ENCODE results near the gene HAL. TPM values are rescaled to one million over a fixed set of nuclear protein-coding genes. Genes with fewer than 3 reads are reported as not detected.

HAL gene
- total RNA-seq, 1 donor from 2014 or later, result 2.5 TPM

DNA sequence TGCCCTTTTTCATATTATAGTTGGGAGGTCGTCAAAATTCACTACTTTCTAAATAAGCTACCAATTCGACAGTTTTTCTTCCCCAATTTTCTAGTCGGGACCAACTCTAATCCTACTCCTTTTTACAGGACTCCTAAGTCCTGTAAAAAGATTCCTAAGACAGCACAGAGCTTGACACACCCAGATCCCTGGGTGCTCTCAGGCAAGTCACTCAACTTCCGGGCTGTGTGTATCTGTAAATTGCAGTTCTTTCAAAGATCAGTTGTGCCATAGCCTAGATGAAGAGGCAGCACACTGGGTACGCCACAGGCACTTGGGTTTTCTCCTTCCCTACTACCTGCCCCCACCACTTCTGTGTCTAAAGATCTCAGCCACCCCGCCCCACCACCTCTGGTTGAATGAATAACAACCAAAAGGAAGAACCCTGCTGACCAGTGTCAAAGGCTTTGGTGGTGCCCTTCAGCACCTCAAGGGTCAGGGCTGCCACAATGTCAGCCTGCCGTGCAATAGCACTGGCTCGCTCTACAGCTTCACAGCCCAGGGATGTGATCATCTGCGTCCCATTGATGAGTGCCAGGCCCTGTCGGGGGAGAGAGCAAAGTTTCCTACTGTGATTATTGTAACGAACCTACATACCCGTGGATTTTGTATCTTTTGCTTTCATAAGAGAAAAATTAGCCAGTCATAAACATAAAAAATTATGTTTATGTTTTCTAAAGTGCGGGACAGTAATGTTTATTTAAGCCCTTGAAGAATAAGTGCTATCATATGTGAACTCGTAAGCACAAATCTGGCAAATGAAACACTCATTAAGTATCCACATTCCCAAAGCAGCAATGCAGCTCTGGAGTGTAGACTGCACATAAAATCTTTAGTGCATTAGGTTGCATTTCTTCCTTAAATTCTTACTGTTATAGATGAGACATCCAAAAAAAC, 9.2 kb downstream of the HAL start:
- Mint-ChIP-seq H3K9me3 (no peaks in the 10 kb centered on the region), H3K27ac (no peak overlapping the region), H3K27me3 (no peaks in the 10 kb centered on the region), H3K36me3 (ENCODE audit: low read depth) (no peaks in the 10 kb centered on the region), H3K4me1 (peaks cover 3% of the 10 kb centered on the region), H3K4me3 (no peak overlapping the region)
- TF ChIP-seq, protein P1, sequence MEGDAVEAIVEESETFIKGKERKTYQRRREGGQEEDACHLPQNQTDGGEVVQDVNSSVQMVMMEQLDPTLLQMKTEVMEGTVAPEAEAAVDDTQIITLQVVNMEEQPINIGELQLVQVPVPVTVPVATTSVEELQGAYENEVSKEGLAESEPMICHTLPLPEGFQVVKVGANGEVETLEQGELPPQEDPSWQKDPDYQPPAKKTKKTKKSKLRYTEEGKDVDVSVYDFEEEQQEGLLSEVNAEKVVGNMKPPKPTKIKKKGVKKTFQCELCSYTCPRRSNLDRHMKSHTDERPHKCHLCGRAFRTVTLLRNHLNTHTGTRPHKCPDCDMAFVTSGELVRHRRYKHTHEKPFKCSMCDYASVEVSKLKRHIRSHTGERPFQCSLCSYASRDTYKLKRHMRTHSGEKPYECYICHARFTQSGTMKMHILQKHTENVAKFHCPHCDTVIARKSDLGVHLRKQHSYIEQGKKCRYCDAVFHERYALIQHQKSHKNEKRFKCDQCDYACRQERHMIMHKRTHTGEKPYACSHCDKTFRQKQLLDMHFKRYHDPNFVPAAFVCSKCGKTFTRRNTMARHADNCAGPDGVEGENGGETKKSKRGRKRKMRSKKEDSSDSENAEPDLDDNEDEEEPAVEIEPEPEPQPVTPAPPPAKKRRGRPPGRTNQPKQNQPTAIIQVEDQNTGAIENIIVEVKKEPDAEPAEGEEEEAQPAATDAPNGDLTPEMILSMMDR (IDR thresholded peaks at IDR 0.05), result no peak
- POLR2A ChIA-PET, result no interaction called here
- ATAC-seq (ENCODE audit: low read depth) (no peak), DNase-seq (no peak)
- intact Hi-C loops (cut with micrococcal nuclease), result no loop called here
- CTCF ChIA-PET, result no interaction called here

DNA sequence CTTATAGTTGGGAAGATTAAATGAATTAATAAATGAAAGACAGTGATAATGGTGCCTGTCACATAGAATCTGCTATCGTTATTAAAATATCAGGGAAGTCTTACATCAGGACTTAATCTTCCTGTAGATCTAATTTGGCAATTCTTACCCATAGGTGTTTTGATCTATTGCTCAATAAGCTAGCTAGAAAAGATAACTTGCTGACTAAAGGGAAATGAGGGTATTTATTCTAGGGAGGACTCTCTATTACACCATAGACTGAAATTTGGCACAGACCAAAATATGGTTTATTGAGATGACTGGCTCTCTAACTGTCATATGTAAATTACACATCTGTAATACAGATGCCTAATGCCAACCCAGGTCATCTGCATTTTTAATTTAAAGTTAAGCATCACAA, 11.5 kb downstream of the HAL start:
- ATAC-seq (ENCODE audit: low read depth) (no peak), DNase-seq (no peak)
- no peak overlapping the region for H3K4me3 Mint-ChIP-seq
- no peaks in the 10 kb centered on the region for H3K9me3 Mint-ChIP-seq
- no peaks in the 10 kb centered on the region for H3K27me3 Mint-ChIP-seq
- ChIA-PET POLR2A (no interaction called here), CTCF (no interaction called here)
- intact Hi-C loops (cut with micrococcal nuclease), result no loop called here
- no peaks in the 10 kb centered on the region for H3K36me3 Mint-ChIP-seq (ENCODE audit: low read depth)
- TF ChIP-seq, protein P1 (IDR thresholded peaks at IDR 0.05), result no peak
- no peak overlapping the region for H3K27ac Mint-ChIP-seq
- peaks cover 3% of the 10 kb centered on the region for H3K4me1 Mint-ChIP-seq

DNA sequence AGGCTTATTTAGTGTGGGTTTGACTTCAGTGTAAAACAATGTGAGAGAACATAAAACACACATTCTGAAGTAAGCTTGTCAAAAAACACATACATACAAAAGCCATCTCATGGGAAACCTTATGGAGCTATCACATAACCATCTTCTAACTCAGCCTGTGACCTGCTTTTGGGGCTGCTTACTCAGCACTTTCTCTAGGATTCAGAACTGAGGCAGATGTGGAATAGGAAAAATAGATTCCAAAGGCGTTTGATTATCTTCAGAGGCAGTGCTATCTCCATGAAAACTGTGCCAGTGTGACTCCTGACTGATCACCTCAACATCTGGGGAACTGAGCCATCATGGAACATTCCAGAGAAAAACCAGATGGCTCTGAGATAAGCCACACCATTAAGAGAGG, 13.5 kb downstream of the HAL start:
- CTCF ChIA-PET, result no interaction called here
- no peak for DNase-seq
- POLR2A ChIA-PET, result no interaction called here
- H3K9me3 Mint-ChIP-seq, result no peaks in the 10 kb centered on the region
- no peak overlapping the region for H3K4me3 Mint-ChIP-seq
- TF ChIP-seq, protein P1 (IDR thresholded peaks at IDR 0.05), result no peak
- no peaks in the 10 kb centered on the region for H3K4me1 Mint-ChIP-seq
- no peaks in the 10 kb centered on the region for H3K27me3 Mint-ChIP-seq
- H3K36me3 Mint-ChIP-seq (ENCODE audit: low read depth), result no peaks in the 10 kb centered on the region
- intact Hi-C loops (cut with micrococcal nuclease), result no loop called here
- H3K27ac Mint-ChIP-seq, result no peak overlapping the region
- no peak for ATAC-seq (ENCODE audit: low read depth)

DNA sequence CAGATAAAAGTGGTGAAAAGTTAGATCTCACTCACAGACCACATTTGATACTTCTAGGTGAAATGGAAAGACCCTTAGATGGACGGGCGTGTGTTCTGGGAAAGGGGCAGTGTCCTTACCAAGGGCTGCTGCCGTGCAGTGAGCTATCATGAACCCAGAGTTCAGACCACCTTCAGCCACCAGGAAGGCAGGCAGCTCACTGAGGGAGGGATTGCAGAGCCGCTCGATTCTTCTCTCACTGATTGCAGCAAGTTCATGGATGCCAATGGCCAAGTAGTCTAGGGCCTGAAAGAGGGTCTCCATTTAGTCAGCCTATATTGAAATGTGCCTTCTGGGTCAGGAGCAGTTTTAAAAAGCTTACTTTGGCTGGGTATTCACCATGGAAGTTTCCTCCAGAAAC, 15.7 kb downstream of the HAL start:
- CTCF ChIA-PET, result no interaction called here
- no peaks in the 10 kb centered on the region for H3K4me1 Mint-ChIP-seq
- H3K36me3 Mint-ChIP-seq (ENCODE audit: low read depth), result peaks cover 2% of the 10 kb centered on the region
- POLR2A ChIA-PET, result no interaction called here
- H3K27ac Mint-ChIP-seq, result no peak overlapping the region
- intact Hi-C loops (cut with micrococcal nuclease), result no loop called here
- DNase-seq, result no peak
- no peaks in the 10 kb centered on the region for H3K9me3 Mint-ChIP-seq
- no peaks in the 10 kb centered on the region for H3K27me3 Mint-ChIP-seq
- no peak for ATAC-seq (ENCODE audit: low read depth)
- no peak overlapping the region for H3K4me3 Mint-ChIP-seq
- TF ChIP-seq, protein P1 (IDR thresholded peaks at IDR 0.05), result no peak

DNA sequence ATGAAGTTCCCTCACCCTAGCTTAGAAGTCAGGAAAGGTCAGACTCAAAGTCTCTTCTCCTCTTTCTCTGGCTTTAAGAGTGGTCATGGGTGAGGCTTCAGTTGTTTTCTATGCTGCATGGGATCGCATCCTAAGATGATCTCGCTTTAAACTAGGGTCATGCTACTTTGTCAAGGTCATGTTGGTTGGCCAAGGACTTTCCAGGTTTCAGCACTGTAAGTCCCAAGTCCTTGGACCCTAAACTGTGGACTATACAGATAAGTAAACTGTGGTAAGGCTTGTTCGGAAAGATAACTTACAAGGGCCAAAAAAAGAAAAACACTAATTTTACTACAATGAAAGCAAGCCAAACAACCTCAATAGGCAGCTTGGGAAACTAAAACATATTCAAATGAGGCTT, 17.4 kb downstream of the HAL start:
- CTCF ChIA-PET, result interaction anchor here (1.2 kb wide), 1 partner anchor 60 kb away, joined by 3 read pairs; no protein-coding TSS in a partner anchor
- no peaks in the 10 kb centered on the region for H3K27me3 Mint-ChIP-seq
- intact Hi-C loops (cut with micrococcal nuclease), result no loop called here
- POLR2A ChIA-PET, result no interaction called here
- no peak overlapping the region for H3K4me3 Mint-ChIP-seq
- H3K36me3 Mint-ChIP-seq (ENCODE audit: low read depth), result peaks cover 2% of the 10 kb centered on the region
- ATAC-seq (ENCODE audit: low read depth) (no peak), DNase-seq (no peak)
- no peaks in the 10 kb centered on the region for H3K4me1 Mint-ChIP-seq
- TF ChIP-seq, protein P1 (IDR thresholded peaks at IDR 0.05), result no peak
- no peaks in the 10 kb centered on the region for H3K9me3 Mint-ChIP-seq
- H3K27ac Mint-ChIP-seq, result no peak overlapping the region

Data from activated B cell treated with CpG ODN at 0.5 μM for 24 hours (primary cell).